ENCODE data around the gene GPR158.

GPR158 gene

DNA sequence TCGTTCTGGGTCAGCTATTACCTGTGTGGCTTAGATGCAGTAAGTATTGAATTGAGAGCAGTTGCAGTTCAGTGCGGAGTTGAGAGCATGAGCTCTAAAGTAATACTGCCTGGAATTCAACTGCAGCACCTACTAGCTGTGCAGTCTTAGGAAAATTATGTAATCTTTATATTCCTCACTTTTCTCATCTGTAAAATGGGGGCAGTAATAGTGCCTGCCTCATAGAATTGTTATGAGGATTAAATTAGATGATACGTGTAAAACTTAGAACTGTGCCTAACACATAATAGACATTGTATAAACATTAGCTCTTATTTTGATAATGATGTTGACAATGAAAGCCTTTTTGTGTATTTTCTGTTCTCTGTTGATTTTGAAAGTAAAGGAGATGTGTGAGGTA is 330.0 kb downstream of the GPR158 start:
- no peak for DNase-seq (ENCODE audit: low read depth)

DNA sequence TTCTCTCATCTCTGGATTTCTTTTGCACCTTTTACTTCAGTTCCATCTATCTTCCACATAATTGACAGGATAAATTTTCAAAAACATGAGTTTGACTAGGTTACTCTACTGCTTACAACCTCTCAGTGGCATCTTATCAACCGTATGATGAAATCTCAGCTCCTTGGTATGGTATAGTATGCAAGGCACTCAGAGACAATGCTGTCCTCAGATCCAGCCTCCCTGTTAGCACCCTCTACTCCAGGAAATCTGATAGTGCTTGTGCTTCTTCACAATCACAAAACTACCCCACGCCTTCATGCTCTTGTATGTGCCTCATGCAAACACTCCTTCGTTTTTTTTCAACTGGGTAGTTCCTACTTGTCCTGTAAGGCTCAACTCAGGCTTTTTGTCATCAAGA is 330.7 kb downstream of the GPR158 start:
- DNase-seq (ENCODE audit: low read depth), result no peak

DNA sequence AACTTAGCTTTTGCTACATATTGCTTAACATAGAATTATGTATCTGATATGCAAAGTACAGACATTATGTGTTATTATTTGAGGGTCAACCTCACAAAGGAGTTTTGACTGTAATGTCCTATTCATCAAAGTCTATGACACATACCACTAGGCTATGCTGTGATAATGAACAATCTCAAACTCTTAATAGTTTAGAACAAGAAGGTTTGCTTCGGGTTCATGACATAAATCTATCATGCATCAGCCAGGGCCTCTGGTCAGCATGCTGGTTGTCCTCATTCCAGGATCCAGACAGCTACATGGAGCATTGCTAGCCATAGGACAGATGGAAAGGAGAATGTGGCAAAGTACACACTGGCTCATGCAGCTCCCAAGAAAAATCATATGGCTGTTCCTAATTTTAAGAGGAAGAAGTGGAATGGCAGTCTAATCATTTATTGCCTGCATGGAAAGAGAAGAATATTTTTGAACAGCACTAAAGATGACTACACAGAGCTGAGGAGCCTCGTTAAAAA is 332.1 kb downstream of the GPR158 start:
- no peak for DNase-seq (ENCODE audit: low read depth)

DNA sequence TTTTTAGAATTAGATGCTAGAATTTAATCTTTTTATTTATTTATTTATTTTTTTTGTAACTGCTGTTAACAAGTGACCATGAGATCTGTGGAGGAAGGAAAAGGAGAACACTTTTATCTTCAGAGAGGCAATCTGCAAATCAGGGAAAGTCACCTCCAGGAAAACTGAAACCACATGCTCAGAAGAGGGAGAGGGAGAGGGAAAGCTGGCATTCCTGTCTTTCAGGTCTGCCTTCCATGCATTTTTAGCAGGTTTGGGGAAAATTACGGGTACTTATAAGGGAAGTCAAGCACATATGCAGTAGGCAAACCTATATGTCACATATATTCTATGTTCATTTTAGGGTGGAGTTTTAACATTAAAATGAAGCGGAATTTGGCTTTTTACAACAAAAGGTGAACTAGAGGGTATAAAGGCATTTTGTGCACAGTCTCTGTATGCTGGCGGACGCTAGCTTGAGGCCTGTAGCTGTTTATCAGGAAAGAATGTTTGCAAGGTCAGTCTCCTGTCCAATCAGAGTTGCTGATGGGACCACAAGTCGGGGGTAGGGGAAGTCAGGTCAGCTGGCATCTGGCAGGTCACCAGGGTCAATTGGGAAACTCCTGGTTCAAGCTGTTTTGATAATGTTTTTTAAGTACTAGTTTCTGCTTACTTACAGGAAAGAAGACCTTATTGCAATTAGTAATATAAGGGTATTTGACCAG is 333.5 kb downstream of the GPR158 start:
- no peak for DNase-seq (ENCODE audit: low read depth)

DNA sequence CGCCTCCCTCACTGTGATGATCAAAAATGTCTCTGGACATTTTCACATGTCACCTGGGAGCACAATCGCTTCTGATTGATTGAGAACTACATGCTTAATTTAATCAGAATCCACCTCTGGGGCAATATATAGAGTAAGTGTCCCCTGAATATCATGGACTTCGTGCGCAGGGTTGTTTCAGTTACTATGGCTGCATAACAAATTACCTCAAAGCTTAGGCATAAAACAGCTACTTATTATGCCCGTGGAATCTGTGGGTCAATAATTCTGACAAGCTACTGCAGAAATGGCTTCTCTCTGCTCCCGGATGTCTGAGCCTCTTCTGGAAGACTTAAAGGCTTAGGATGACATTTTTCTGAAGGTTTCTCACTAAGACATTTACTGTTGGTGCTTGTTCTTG is 334.4 kb downstream of the GPR158 start:
- DNase-seq (ENCODE audit: low read depth), result no peak

DNA sequence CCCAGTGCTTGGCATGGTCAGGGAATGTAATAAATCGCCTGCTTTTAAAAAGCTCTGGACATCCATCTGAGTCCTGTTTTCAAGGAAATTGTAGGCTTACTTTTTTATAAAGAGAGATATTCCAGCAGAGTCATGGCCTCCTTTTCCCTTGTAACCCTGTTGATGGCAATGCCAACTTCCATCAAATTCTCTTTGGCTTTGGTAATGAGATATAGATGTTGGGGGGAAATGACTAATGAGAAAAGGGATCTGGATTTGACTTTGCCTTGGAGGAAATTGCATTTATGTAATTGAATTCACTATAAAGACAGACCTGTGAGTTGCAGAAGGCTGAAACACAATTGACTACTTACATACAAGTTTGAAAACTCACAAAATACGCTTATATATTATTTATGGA is 347.5 kb downstream of the GPR158 start:
- no peak for DNase-seq (ENCODE audit: low read depth)

DNA sequence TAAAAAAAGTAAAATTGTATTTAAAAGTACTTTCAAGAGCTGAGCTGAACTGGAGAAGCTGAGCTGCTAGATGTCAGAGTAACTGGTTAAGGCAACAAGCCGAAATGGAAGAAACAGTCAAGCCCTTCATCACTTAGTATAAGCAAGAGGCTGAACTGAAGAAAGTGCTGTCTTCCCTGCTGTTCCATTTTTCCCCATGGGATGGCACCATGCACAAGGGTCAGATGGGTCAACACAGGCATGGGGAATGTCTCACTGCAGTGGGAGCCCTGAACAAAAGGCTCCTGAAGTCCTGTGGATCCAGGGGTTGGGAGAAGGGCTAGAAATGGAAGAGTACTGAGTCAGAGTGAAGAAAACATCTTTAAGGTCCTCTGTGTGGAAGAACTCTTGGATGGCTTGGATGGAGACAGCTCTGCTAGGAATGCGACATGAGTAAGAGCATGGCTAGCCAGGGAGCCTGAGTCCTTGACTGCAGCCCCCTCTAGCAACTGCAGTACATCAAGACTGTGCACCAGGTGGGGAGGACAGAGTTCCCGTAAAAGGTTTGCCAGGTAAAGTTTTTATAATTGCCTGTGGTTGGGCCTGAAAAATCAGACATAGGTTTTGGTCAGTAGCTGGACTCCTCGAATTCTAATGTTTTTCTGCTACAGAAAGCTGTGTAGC is 348.3 kb downstream of the GPR158 start:
- DNase-seq (ENCODE audit: low read depth), result no peak

DNA sequence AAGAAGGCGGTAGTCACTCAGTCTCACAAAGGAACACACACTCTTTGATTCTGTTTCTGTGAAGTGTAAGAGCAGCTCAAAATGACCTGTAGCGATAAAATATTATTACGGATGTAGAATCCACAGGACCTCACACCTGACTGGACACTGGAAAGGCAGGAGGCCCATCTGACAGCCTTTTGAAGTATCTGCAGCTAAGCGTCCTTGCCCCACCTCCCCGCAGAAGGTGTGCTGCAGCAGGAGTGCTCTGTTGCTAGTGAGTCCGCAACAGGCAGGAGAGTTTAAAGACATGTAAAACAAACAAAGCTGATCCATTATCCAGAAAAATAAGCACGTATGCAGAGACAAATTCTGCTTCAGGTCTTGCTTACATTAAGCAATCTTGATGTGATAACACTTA is 355.5 kb downstream of the GPR158 start:
- no peak for DNase-seq (ENCODE audit: low read depth)

DNA sequence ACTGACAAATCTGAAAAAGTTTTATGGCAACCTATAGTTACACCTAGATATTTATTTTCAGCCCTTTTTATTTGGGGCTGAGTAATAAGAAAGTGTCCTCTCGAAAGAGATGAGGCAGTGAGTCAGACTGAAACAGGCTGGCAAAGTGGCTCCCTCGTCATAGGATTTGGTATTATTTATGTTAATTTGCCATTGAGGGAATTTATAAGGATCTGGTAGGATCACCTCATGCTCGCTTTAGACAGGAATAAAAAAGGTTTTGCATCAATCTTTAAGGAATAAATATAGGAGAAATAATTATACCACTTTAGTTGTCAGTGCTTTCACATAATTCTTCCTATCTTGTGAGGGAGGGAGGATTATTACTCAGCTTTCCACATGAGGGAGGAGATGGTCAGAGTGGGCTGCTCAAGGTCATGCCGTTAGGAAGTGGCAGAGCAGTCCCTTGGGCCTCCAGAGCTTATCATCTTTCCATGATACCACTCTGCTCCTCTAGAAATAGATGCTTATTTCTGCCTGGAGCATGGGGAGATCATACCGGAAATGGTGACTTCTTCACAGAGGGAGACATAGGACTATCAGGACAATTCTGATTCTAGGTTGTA is 356.8 kb downstream of the GPR158 start:
- DNase-seq (ENCODE audit: low read depth), result no peak

DNA sequence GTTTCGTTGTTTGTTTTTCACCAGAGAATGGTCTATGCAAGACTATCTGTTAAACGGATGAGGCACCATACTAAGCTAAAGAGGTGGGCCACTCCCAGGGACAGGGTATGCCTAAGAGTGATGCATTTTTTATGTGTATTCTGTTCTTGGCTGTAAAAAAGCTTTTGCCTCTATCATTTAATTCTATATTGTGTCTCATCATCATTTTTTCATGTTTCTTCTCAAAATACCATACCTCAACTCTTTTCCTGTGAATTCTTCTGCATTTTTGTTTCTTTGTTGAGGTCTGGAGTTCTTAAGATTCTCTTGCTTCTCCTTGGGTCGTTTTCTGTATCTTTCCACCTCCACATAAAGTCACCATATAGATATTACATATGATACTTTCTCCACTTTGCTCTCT is 357.4 kb downstream of the GPR158 start:
- no peak for DNase-seq (ENCODE audit: low read depth)

DNA sequence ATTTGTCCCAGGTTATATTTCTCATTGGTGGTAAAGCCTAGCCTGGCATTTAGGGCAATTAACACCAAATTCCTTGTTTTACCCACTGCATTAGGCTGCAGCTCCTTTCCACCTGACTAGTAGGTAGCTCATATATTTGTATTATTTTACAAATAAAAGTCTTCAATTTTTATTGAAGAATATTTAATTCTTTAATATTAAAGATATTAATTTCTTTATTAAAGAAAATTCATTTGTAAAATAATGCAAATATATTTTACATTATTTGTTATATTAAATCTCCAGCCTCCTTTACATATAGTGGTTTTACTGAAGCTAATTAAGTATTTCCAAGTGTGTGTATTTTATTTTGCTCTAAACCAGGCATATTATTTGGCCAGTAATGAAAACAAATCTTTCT is 361.2 kb downstream of the GPR158 start:
- no peak for DNase-seq (ENCODE audit: low read depth)

DNA sequence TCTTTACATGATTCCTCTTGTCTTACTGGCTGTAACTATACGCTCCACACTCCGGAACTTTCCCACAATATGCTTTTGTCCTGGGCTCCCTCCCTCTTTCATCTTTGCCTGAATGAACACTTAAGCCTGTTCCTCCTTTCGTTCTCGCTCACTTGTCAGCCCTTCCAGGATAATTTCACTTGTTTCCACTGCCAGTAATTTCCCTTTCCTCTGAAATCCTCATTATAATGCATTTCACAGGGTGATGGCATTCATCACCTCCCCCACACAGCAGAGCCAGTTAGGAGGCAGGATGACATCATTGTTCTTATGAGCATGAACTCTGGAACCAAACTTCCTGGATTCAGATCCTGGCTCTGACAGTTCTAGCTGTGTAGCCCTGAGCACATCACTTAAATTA is 372.6 kb downstream of the GPR158 start:
- no peak for DNase-seq (ENCODE audit: low read depth)

DNA sequence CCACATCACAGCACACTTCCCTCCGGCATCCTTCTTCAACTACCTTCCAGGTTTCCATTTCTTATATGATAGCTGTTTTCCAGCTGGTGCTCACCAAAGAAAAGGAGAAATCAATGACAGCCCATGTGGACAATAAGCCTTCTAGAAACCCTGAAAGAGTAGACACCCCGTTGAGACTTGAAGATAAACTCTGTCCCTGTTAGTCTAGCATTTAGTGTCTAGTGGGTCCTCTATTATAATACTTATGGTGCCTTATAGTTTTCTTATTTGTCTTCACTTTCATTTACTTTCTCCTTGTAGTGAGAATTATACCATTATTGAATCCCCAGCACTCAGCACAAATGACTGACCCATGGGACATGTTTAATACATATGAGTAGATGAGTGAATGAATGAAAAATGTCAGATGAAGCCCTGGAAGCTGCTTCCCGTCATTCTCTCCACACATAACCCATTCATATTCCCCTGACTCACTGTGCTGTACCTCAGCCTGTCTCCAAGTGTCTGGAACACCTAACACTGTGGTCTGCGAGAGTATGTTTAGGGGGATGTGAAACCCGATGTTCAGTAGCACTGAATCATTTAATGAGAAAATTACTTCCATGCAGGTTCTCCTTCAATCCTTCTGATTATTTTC is 377.6 kb downstream of the GPR158 start:
- DNase-seq (ENCODE audit: low read depth), result no peak

DNA sequence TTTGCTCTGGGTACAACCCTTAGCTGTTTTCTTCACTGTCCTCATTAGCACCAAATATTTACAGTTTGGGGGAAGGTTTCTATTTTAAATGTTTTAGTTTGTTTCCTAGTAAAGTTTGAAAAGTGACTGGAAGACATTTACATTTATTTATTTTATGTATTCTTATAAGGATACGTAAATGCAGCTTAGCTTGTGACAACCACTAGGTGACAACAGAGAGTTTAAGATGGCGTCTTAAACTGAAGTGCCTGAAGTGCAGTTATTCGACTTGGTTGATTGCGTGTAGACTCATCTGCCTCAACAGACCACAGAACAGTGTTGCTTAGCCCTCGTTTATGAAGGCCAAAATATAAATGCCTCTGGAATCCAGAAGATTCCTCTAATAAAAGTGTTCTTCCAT is 381.1 kb downstream of the GPR158 start:
- no peak for DNase-seq (ENCODE audit: low read depth)

DNA sequence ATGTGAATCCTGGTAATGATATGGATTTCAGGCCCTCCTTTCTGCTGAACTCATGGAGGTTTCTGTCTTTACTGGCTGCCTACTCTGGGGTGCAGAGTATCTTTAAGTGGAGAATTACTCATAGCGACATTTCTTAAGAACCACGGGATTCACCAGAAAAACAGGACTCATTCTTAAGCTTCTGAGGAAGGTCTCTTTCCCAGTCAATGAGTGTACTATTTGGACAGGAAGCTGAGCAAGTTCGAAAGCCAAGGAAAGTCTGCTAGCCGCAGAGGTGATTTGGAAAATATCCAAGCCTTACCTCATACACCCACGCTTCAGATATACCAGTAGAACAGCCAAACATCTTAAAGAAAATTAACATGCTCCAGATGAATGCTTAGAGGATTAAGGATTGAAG is 381.7 kb downstream of the GPR158 start:
- DNase-seq (ENCODE audit: low read depth), result no peak

DNA sequence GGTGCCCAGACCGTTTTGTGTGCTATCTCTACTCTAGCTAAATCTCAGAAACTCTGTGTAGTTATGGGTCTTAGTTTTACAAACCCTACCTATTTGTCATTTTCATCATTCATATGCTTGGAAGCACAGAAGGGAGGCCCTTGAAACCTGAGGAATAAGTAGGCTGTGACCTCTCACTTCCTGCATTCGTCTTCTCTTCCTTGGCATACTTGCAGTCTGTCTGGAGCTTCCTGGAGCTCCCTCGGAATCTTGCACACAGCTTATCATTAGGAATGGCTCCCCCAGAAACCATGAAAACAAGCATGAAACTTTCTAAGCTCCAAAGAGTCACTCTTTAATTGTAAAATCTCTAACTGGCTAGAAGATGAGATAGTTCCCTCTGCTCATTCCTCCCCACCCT is 382.3 kb downstream of the GPR158 start:
- DNase-seq (ENCODE audit: low read depth), result no peak

DNA sequence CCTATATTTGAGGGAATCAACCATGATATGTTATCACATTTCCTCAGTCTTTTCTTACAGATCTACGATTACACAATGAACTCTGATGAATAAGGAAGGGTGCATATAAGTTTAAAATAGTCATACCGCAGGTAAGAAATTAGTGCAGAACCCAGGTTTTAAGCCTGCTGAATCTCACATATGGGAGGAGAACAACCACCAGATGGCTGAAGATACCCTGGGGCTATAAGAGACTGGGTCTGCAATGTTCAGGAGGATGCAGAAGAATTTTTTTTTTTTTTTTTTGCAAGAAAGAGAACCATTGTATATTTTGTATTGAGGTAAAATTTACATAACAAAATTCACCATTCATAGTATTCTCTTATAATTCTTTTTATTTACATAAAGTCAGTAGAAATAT is 387.0 kb downstream of the GPR158 start:
- DNase-seq (ENCODE audit: low read depth), result no peak

DNA sequence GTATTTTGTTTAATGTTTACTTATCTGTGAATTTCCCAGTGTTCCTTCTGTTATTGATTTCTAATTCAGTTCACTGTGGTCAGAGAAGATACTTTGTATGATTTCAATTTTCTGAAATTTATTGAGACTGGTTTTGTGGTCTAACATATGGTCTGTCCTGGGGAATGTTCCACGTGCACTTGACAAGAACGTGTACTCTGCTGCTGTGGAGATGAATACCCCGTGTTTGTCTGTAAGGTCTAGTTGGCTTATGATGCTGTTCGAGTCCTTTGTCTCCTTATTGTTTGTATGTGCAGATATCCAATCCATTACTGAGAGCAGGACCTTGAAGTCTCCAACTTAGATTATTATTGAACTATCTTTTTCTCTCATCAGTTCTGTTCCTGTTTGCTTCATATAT is 387.7 kb downstream of the GPR158 start:
- no peak for DNase-seq (ENCODE audit: low read depth)

DNA sequence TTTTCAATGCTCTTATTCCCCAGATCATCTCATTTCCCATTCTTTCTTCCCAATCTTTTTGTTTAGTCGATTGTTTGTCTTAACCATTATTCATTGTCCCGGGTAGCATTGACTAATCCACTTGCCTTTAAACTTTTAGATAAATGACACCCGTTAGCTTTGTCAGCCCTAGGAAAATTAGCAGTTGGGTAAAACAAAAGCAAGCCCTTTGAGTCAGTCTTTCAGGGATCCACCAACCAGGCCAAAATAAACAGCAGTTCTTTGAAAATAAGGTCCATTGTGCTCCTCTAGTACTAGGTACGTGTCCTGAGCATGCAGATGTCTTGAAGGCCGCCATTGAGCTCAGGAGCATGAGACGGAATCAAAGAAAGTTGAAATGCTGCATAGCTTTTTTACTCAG is 389.6 kb downstream of the GPR158 start:
- DNase-seq (ENCODE audit: low read depth), result no peak

DNA sequence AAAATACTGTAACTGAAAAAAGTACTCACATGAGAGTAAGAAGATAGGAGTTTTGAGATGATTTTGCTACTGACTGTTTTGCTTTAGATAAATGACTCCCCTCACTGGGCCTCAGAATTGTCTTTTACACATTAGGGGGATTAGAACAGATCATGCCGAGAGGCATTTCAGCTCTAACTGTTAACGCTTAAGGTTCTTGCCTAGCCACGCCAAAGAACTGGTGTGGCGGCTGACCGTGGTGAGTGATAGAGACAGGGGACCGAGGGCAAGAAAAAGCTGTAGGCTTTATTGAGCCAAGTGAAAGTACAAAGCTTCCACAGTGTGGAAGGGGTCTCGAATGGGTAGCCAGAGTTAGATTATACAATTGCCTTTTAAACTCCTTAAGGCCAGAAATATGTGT is 390.8 kb downstream of the GPR158 start:
- no peak for DNase-seq (ENCODE audit: low read depth)

DNA sequence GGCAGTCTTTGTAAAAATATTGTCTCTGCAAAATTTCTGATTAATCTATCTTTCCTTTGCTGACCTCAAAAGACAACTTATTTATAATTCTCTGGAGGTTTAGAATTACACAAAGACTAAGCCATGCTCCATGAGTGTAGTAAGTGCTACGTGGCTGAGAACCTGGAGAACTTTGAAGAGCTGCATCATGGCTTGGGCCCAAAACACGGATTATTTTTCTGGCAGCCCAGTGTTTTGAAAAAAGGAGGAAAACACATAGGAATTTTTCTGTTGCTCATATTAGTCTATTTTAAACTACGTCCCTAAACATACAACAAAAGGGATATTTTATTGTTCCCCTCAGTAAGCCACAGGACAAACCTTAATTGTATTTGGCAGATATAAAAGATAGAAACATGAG is 398.5 kb downstream of the GPR158 start:
- no peak for DNase-seq (ENCODE audit: low read depth)

DNA sequence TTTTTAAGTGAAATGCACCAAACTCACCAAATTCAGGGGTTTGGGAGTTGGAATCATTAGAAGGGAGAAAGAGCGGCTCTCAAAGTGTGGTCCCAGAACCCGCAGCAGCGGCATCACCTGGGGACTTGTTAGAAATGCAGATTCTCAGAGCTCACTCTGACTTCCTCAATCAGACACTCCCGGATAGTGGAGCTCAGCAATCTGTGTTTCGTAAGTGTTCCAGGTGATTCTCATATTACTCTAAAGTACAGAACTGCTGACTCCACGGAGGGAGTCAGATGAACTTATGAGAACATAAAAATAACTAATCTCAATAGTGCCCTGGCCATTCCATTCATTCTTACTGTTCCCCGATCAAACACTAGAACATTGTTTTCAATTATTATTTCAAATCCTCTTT is 400.5 kb downstream of the GPR158 start:
- DNase-seq (ENCODE audit: low read depth), result no peak

DNA sequence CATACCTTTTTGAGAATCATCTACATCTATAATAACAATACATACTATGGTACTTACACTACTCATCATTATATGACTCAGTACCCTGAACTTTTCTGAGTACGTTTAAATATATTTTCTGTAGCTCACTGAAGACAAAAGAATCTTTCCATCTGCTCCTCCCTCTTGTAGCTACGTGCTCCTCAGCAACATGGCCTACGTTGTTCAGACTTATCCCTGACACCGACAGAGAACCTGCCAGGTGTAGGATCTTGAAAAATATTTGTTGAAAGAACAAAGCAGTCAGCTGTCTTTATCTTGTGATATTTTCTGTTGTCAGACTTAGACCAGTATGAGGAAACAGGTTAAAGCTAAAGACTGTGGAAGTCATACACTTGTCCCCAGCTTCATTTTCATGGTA is 403.3 kb downstream of the GPR158 start:
- DNase-seq (ENCODE audit: low read depth), result no peak

All from stimulated activated CD8-positive, alpha-beta memory T cell treated with anti-CD3 and anti-CD28 coated beads, Interleukin-15, amount 100 ng/mL, for 24 hours (primary cell).